Adrenal gland (tissue), 5 donors: ENCODE data around the gene ARX.

Source experiments
- POLR2A ChIP-seq, 2 donors: fragments of 450-650 bp; IDR thresholded peaks; one replicate each; pipeline ENCODE4 v1.6.1; 2017; ENCODE audit warnings: antibody characterized with exemption in 2 of 2, mild to moderate bottlenecking in 2 of 2, moderate library complexity in 1 of 2
- TF ChIP-seq, protein P1 (sequence below), 6 experiments: fragments of 450-650 bp in 4 of 6; fragments of 200-600 bp in 2 of 6; sonication (generic) in 1 of 6; IDR thresholded peaks; 1 replicate in 5 of 6; 2 replicates in 1 of 6; pipeline versions ENCODE4 v1.5.1 to v1.8.0; 2016 to 2021; ENCODE audit warnings: antibody characterized with exemption in 6 of 6, mild to moderate bottlenecking in 2 of 6, moderate library complexity in 1 of 6
- donor health status: DM: no; HTN: no; CAD: no.

- TF ChIP-seq, protein P1, sequence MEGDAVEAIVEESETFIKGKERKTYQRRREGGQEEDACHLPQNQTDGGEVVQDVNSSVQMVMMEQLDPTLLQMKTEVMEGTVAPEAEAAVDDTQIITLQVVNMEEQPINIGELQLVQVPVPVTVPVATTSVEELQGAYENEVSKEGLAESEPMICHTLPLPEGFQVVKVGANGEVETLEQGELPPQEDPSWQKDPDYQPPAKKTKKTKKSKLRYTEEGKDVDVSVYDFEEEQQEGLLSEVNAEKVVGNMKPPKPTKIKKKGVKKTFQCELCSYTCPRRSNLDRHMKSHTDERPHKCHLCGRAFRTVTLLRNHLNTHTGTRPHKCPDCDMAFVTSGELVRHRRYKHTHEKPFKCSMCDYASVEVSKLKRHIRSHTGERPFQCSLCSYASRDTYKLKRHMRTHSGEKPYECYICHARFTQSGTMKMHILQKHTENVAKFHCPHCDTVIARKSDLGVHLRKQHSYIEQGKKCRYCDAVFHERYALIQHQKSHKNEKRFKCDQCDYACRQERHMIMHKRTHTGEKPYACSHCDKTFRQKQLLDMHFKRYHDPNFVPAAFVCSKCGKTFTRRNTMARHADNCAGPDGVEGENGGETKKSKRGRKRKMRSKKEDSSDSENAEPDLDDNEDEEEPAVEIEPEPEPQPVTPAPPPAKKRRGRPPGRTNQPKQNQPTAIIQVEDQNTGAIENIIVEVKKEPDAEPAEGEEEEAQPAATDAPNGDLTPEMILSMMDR (IDR thresholded peaks at IDR 0.05): no peak
- no peak for TF ChIP-seq POLR2A (IDR thresholded peaks at IDR 0.05)
Observed at GRCh38 chrX:24987731-24988130, 28.0 kb downstream of the ARX start.
